Ovary (tissue), 3 donors: ENCODE data around the gene EP300.

Experiments used
- EP300 ChIP-seq: sonication (generic); formaldehyde crosslinking; IDR thresholded peaks from one replicate; pipeline ENCODE4 v1.6.1; 2017; ENCODE audit warnings: antibody characterized with exemption
- POLR2A ChIP-seq: fragments of 450-650 bp; IDR thresholded peaks from one replicate; pipeline ENCODE4 v1.6.1; 2017; ENCODE audit warnings: antibody characterized with exemption, mild to moderate bottlenecking, moderate library complexity
- TF ChIP-seq, protein P1 (sequence below), 3 donors: fragments of 450-650 bp in 2 of 3; fragments of 200-600 bp in 1 of 3; IDR thresholded peaks; one replicate each; pipeline versions ENCODE4 v1.5.1 to v1.8.0; 2016 to 2022; ENCODE audit warnings: antibody characterized with exemption in 3 of 3, mild to moderate bottlenecking in 1 of 3
- donor health status: DM: no; HTN: no; CAD: no.

DNA sequence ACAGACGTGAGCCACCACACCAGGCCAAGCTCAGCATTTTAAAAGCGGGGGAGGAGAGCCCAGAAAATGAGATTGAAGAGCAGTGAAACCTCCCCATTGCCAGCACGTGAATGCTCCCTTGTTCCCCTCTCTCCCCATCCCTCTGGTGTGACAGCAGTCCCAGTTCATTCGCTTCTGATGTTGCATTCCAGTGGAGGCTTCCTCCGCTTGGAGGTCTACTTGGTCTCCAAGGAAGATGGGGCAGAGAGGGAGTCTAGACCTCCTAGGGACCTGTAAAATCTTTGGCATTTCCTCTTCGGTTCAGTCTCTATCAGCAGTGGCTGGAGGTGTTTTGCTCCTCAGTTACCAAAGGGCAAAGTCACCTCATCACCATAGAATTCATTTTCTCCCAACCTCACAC lies 30.2 kb upstream of the EP300 start:
- TF ChIP-seq, protein P1, sequence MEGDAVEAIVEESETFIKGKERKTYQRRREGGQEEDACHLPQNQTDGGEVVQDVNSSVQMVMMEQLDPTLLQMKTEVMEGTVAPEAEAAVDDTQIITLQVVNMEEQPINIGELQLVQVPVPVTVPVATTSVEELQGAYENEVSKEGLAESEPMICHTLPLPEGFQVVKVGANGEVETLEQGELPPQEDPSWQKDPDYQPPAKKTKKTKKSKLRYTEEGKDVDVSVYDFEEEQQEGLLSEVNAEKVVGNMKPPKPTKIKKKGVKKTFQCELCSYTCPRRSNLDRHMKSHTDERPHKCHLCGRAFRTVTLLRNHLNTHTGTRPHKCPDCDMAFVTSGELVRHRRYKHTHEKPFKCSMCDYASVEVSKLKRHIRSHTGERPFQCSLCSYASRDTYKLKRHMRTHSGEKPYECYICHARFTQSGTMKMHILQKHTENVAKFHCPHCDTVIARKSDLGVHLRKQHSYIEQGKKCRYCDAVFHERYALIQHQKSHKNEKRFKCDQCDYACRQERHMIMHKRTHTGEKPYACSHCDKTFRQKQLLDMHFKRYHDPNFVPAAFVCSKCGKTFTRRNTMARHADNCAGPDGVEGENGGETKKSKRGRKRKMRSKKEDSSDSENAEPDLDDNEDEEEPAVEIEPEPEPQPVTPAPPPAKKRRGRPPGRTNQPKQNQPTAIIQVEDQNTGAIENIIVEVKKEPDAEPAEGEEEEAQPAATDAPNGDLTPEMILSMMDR (IDR thresholded peaks at IDR 0.05) = no peak
- TF ChIP-seq POLR2A (no peak), EP300 (no peak)
